Liver (tissue), 9 donors: ENCODE data around the gene PPP4R2. TPM values are rescaled to one million over a fixed set of nuclear protein-coding genes. Genes with fewer than 3 reads are reported as not detected.

Experiments
- DNase-seq: peaks from one replicate; pipeline ENCODE4 v3.0.0-alpha.2; 2017; ENCODE audit warnings: low spot score
- H3K27ac ChIP-seq, 2 donors: one replicate each; pipeline ENCODE4 v1.7.0; 2013; ENCODE audit warnings: inconsistent platforms in 2 of 2, low read length in 2 of 2, control low read depth in 1 of 2, low read depth in 1 of 2, mild to moderate bottlenecking in 1 of 2
- H3K27me3 ChIP-seq, 4 donors: one replicate each; pipeline versions ENCODE4 v1.6.1 to v1.7.0; 2013; ENCODE audit warnings: low read length in 3 of 4, inconsistent platforms in 1 of 4, mild to moderate bottlenecking in 1 of 4, moderate library complexity in 1 of 4; ENCODE audit not compliant: control insufficient read depth in 4 of 4, insufficient read depth in 4 of 4
- H3K36me3 ChIP-seq, 4 donors: one replicate each; pipeline versions ENCODE4 v1.6.1 to v1.7.0; 2013; ENCODE audit warnings: low read length in 3 of 4, mild to moderate bottlenecking in 3 of 4, low read depth in 1 of 4, moderate library complexity in 1 of 4; ENCODE audit not compliant: control insufficient read depth in 4 of 4, insufficient read depth in 3 of 4
- H3K4me1 ChIP-seq, 4 donors: one replicate each; pipeline versions ENCODE4 v1.6.1 to v1.7.0; 2013; ENCODE audit warnings: low read length in 3 of 4, mild to moderate bottlenecking in 3 of 4, moderate library complexity in 1 of 4; ENCODE audit not compliant: control insufficient read depth in 4 of 4, insufficient read depth in 4 of 4
- H3K4me3 ChIP-seq, 3 donors: one replicate each; pipeline versions ENCODE4 v1.6.1 to v1.7.0; 2013; ENCODE audit warnings: low read length in 3 of 3, control low read depth in 1 of 3, low read depth in 1 of 3, mild to moderate bottlenecking in 1 of 3
- H3K9ac ChIP-seq, 2 donors: one replicate each; pipeline ENCODE4 v1.7.0; 2013; ENCODE audit warnings: low read length in 2 of 2, mild to moderate bottlenecking in 2 of 2, moderate library complexity in 2 of 2, control low read depth in 1 of 2, low read depth in 1 of 2
- H3K9me3 ChIP-seq, 4 donors: one replicate each; pipeline versions ENCODE4 v1.6.1 to v1.7.0; 2013; ENCODE audit warnings: low read length in 3 of 4; ENCODE audit not compliant: control insufficient read depth in 4 of 4
- ATF3 ChIP-seq: IDR thresholded peaks from 2 replicates; pipeline ENCODE4 v1.6.1; 2016; ENCODE audit warnings: antibody characterized with exemption
- CTCF ChIP-seq: fragments of 150-350 bp; IDR thresholded peaks from 2 replicates; pipeline ENCODE4 v1.5.1; 2017; ENCODE audit warnings: improper control_type of control experiment, low read depth, low read length; ENCODE audit not compliant: missing input control
- EGR1 ChIP-seq, 2 donors: IDR thresholded peaks; 2 replicates each; pipeline ENCODE4 v1.6.1; 2016 to 2018; ENCODE audit warnings: antibody characterized with exemption in 2 of 2, low read depth in 2 of 2
- FOXA1 ChIP-seq: IDR thresholded peaks from 2 replicates; pipeline ENCODE4 v1.6.1; 2016; ENCODE audit warnings: antibody characterized with exemption
- FOXA2 ChIP-seq: IDR thresholded peaks from 2 replicates; pipeline ENCODE4 v1.6.1; 2016; ENCODE audit warnings: antibody characterized with exemption
- GABPA ChIP-seq, 2 donors: IDR thresholded peaks in 1 of 2; conservative IDR thresholded peaks in 1 of 2; 2 replicates each; pipeline ENCODE4 v1.6.1; 2016; ENCODE audit warnings: antibody characterized with exemption in 2 of 2, mild to moderate bottlenecking in 1 of 2, moderate library complexity in 1 of 2
- HNF4G ChIP-seq: IDR thresholded peaks from 2 replicates; pipeline ENCODE4 v1.6.1; 2016; ENCODE audit warnings: antibody characterized with exemption
- JUND ChIP-seq, 2 donors: IDR thresholded peaks; 2 replicates each; pipeline ENCODE4 v1.6.1; 2016; ENCODE audit warnings: antibody characterized with exemption in 2 of 2
- NR2F2 ChIP-seq: IDR thresholded peaks from 2 replicates; pipeline ENCODE4 v1.6.1; 2016; ENCODE audit warnings: antibody characterized with exemption
- REST ChIP-seq: IDR thresholded peaks from 2 replicates; pipeline ENCODE4 v1.6.1; 2016; ENCODE audit warnings: antibody characterized with exemption, mild to moderate bottlenecking
- RXRA ChIP-seq, 2 donors: IDR thresholded peaks; 2 replicates each; pipeline ENCODE4 v1.6.1; 2017 to 2018; ENCODE audit warnings: antibody characterized with exemption in 2 of 2, mild to moderate bottlenecking in 1 of 2
- SP1 ChIP-seq: IDR thresholded peaks from 2 replicates; pipeline ENCODE4 v1.6.1; 2018; ENCODE audit warnings: antibody characterized with exemption, mild to moderate bottlenecking
- TAF1 ChIP-seq: conservative IDR thresholded peaks from 2 replicates; pipeline ENCODE4 v1.6.1; 2016; ENCODE audit warnings: antibody characterized with exemption, mild to moderate bottlenecking
- YY1 ChIP-seq: IDR thresholded peaks from 2 replicates; pipeline ENCODE4 v1.6.1; 2016; ENCODE audit warnings: antibody characterized with exemption, mild to moderate bottlenecking
- ZBTB33 ChIP-seq: IDR thresholded peaks from 2 replicates; pipeline ENCODE4 v1.6.1; 2016; ENCODE audit warnings: antibody characterized with exemption
- WGBS: extraction: QIAGEN DNeasy Blood & Tissue Kit; methylation state at CpG from one replicate; pipeline ENCODE4 v1.1.7; 2013; 5-methylcytosine and 5-hydroxymethylcytosine counted together
- polyA plus RNA-seq, 2 donors: library from polyadenylated mRNA; stranded (reverse) in 1 of 2; unstranded in 1 of 2; fragments of 200-250 nt in 1 of 2; fragments of >200 nt in 1 of 2; fragmentation: Nextera tagmentation in 1 of 2; extraction: Ambion mirVana in 1 of 2; gene quantifications; one replicate each; pipeline versions ENCODE4 v1.2.1 to v1.2.3, GENCODE V29; 2013 to 2015
- total RNA-seq, 2 donors: library from RNA; depleted of rRNA; stranded (reverse); fragments of >200 nt; gene quantifications; one replicate each; pipeline ENCODE4 v1.2.3, GENCODE V29; 2014
- TF ChIP-seq, protein P1 (sequence below): IDR thresholded peaks from 2 replicates; pipeline ENCODE4 v1.6.1; 2016; ENCODE audit warnings: antibody characterized with exemption
- donor health status: healthy.
- donor health status: healthy.
- donor health status: healthy.
- donor health status: healthy.
- donor health status: healthy.

The PPP4R2 gene
- total and polyA plus RNA-seq, 4 donors, result 12.2 to 35.9 (median 33.7) TPM

- TF ChIP-seq EGR1 (IDR thresholded peaks at IDR 0.05; ENCODE audit: low read depth in 2 of 2) (no peak), TAF1 (no peak)
- TF ChIP-seq, protein P1, sequence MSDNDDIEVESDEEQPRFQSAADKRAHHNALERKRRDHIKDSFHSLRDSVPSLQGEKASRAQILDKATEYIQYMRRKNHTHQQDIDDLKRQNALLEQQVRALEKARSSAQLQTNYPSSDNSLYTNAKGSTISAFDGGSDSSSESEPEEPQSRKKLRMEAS, result no peak
- H3K4me1 ChIP-seq, result peaks cover 5 to 28% (median 18%) of the 10 kb centered on the region in 4 donors
- no peaks in the 10 kb centered on the region for H3K9me3 ChIP-seq
- H3K4me3 ChIP-seq, result no peak overlapping the region
- no peak overlapping the region for H3K27ac ChIP-seq
- no peaks in the 10 kb centered on the region for H3K36me3 ChIP-seq
- no peaks in the 10 kb centered on the region for H3K27me3 ChIP-seq
- H3K9ac ChIP-seq, result no peak overlapping the region
- WGBS, result 77% methylated on average over 3 of the region's 3 CpGs
- DNase-seq, result no peak
Measured at GRCh38 chr3:73036694-73037591, 40.3 kb downstream of the PPP4R2 start.

GRCh38 chr3:73041537-73041936 is 44.9 kb downstream of the PPP4R2 start:
- Histone ChIP-seq H3K9ac (no peak overlapping the region), H3K36me3 (no peaks in the 10 kb centered on the region), H3K4me3 (no peak overlapping the region), H3K9me3 (no peaks in the 10 kb centered on the region), H3K4me1 (peaks cover 2 to 25% (median 15%) of the 10 kb centered on the region in 4 donors), H3K27me3 (no peaks in the 10 kb centered on the region), H3K27ac (no peak overlapping the region)
- 48% methylated on average over 3 of the region's 3 CpGs for WGBS
- no peak for DNase-seq
- TF ChIP-seq SP1, result no peak
- TF ChIP-seq ATF3, result no peak
- no peak for TF ChIP-seq EGR1 (IDR thresholded peaks at IDR 0.05; ENCODE audit: low read depth in 2 of 2)
- no peak for TF ChIP-seq ZBTB33
- TF ChIP-seq FOXA2, result no peak
- TF ChIP-seq GABPA (IDR thresholded peaks at IDR 0.05 in 1 of 2, conservative IDR thresholded peaks at IDR 0.05 in 1 of 2), result no peak
- TF ChIP-seq TAF1, result no peak
- no peak for TF ChIP-seq NR2F2
- no peak for TF ChIP-seq CTCF
- no peak for TF ChIP-seq HNF4G
- no peak for TF ChIP-seq FOXA1

DNA sequence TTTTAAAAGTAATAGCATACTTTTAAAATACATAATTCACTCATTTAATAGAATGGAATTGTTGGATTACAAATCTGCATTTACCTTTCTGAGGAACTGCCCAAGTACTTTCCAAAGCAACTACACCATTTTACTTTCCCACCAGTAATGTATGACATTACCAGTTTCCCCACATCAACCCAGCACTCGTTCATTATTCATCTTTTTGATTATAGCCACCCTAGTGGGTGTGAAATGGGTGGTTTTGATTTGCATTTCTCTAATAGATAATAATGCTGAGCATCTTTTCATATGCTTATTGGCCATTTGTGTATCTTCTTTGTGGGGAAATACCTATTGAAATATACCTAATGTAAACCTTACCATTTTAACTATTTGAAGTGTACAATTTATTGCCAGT is 46.8 kb downstream of the PPP4R2 start:
- no peak overlapping the region for H3K4me3 ChIP-seq
- WGBS, result 87% methylated on average over 1 of the region's 1 CpG
- H3K9ac ChIP-seq, result no peak overlapping the region
- no peak for DNase-seq
- H3K36me3 ChIP-seq, result peaks cover 0 to 3% (median 0%) of the 10 kb centered on the region in 4 donors
- H3K27me3 ChIP-seq, result no peaks in the 10 kb centered on the region
- no peak overlapping the region for H3K27ac ChIP-seq
- no peaks in the 10 kb centered on the region for H3K9me3 ChIP-seq
- peaks cover 2 to 11% (median 5%) of the 10 kb centered on the region in 4 donors for H3K4me1 ChIP-seq
- TF ChIP-seq SP1 (no peak), EGR1 (IDR thresholded peaks at IDR 0.05; ENCODE audit: low read depth in 2 of 2) (no peak), YY1 (no peak), HNF4G (no peak), JUND (IDR thresholded peaks at IDR 0.05) (no peak), CTCF (no peak), RXRA (IDR thresholded peaks at IDR 0.05) (no peak), NR2F2 (no peak), REST (no peak)
